Activated gamma-delta T cell treated with Interleukin-2 at 50 U/mL for 16 hours (primary cell): ENCODE measurements around the gene OR2W3.

Experiments
- DNase-seq: peaks from one replicate; pipeline ENCODE4 v3.0.0-alpha.2; 2020

Gene OR2W3

GRCh38 chr1:247923941-247924340 lies 28.6 kb downstream of the OR2W3 start:
- DNase-seq: no peak

- no peak for DNase-seq
These were observed 29.5 kb downstream of the OR2W3 start, which contains the start of gene OR2AJ1 for GRCh38 chr1:247924868-247925267. Gene OR2AJ1, plus strand, starts transcription at chr1:247924889. Its CDS starts 8,880 bp downstream, at chr1:247933769.

GRCh38 chr1:247933989-247934388 lies 38.6 kb downstream of the OR2W3 start:
- no peak for DNase-seq

GRCh38 chr1:247935781-247936180 lies 40.4 kb downstream of the OR2W3 start:
- DNase-seq: no peak

- DNase-seq: no peak
These were observed 41.0 kb downstream of the OR2W3 start for GRCh38 chr1:247936415-247936814.

DNA sequence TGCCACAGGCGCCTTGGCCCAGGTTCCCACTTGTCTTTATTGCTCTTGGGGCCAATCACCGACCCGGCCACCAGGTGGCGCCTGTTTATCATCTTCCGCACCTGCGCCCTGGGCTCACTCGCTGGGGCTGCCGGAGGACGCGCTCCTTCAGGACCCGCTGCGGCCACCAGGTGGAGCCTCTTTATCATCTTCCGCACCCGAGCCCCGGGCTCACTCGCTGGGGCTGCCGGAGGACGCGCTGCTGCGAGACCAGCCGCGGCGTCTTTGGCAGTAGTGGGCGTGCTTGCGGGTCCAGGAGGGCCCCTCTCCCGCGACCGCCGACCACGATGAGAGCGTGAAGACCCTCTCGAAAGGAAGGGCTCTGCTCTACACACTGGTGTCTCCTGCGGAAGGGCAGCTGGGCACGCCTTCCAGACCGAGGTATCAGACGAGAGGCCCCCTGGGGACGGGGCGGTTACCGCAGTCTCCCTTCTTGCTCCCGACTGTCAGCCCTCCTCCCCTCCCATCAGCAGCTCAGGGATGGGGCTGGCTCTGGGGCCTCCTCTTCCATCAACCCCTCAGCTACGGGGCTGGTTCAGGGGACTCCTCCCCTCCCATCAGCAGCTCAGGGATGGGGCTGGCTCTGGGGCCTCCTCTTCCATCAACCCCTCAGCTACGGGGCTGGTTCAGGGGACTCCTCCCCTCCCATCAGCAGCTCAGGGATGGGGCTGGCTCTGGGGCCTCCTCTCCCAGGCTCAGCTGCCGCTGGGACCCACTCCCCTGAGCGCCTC lies 41.8 kb downstream of the OR2W3 start:
- peak; percentile 80 for DNase-seq

GRCh38 chr1:247942624-247943023 lies 47.2 kb downstream of the OR2W3 start:
- DNase-seq: no peak
